Suprapubic skin (tissue), 4 donors: ENCODE measurements around the gene FRMD4A. TPM values are rescaled to one million over a fixed set of nuclear protein-coding genes. Genes with fewer than 3 reads are reported as not detected.

ENCODE experiments used
- DNase-seq, 2 donors: peaks; one replicate each; pipeline ENCODE4 v3.0.0-alpha.2; 2019; ENCODE audit warnings: low spot score in 2 of 2
- H3K27ac ChIP-seq: fragments of 200-600 bp; sonication (generic); one replicate; pipeline ENCODE4 v1.5.1; 2019
- H3K27me3 ChIP-seq: fragments of 200-600 bp; sonication (generic); one replicate; pipeline ENCODE4 v1.5.1; 2019
- H3K36me3 ChIP-seq: fragments of 200-600 bp; sonication (generic); one replicate; pipeline ENCODE4 v1.5.1; 2019
- H3K4me1 ChIP-seq: fragments of 200-600 bp; sonication (generic); one replicate; pipeline ENCODE4 v1.5.1; 2019
- H3K4me3 ChIP-seq: fragments of 200-600 bp; sonication (generic); one replicate; pipeline ENCODE4 v1.5.1; 2019; ENCODE audit warnings: mild to moderate bottlenecking
- H3K9me3 ChIP-seq: fragments of 200-600 bp; sonication (generic); one replicate; pipeline ENCODE4 v1.5.1; 2019
- EP300 ChIP-seq: sonication (generic); formaldehyde crosslinking; IDR thresholded peaks from one replicate; pipeline ENCODE4 v1.6.1; 2017; ENCODE audit warnings: antibody characterized with exemption
- POLR2A ChIP-seq, 2 donors: fragments of 450-650 bp; IDR thresholded peaks; one replicate each; pipeline ENCODE4 v1.6.1; 2017; ENCODE audit warnings: antibody characterized with exemption in 2 of 2, mild to moderate bottlenecking in 2 of 2, moderate library complexity in 2 of 2
- POLR2AphosphoS5 ChIP-seq, 3 donors: sonication (generic); formaldehyde crosslinking; IDR thresholded peaks; one replicate each; pipeline ENCODE4 v1.6.1; 2017; ENCODE audit warnings: antibody characterized with exemption in 3 of 3
- WGBS: methylation state at CpG from one replicate; pipeline ENCODE4 v1.1.5; 2018; 5-methylcytosine and 5-hydroxymethylcytosine counted together
- total RNA-seq, 4 donors: library from RNA; depleted of rRNA; stranded (reverse); fragments of >200 nt; gene quantifications; one replicate each; pipeline ENCODE4 v1.1.0, GENCODE V29; 2016
- TF ChIP-seq, protein P1 (sequence below), 2 donors: fragments of 200-600 bp in 1 of 2; fragments of 450-650 bp in 1 of 2; sonication (generic) in 1 of 2; IDR thresholded peaks; one replicate each; pipeline ENCODE4 v1.5.1; 2016 to 2019; ENCODE audit warnings: antibody characterized with exemption in 2 of 2, mild to moderate bottlenecking in 1 of 2, moderate library complexity in 1 of 2

The FRMD4A gene
- total RNA-seq, 4 donors from 2014 or later, result 27.4 to 86.3 (median 58.0) TPM

DNA sequence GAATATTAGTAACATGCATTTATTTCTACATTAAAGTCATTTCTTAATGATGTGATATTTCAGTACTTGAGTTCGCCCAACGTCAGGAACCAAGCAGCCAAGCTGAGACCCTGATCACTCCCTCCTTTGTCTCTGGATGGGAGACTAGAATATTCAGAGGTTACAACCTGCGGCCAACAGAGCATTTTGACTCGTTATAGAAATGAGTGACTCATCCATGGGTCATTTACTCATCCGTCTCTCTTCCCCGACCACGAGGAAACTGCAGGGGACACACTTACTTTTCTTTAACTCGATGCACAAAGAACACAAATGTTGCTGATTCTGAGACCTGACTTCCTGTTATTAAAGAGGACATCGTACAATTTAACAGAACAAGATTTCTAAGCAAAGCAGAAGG, 343.3 kb downstream of the FRMD4A start:
- no peak overlapping the region for H3K27ac ChIP-seq
- DNase-seq, result no peak
- H3K4me3 ChIP-seq, result no peak overlapping the region
- no peaks in the 10 kb centered on the region for H3K36me3 ChIP-seq
- H3K9me3 ChIP-seq, result no peaks in the 10 kb centered on the region
- TF ChIP-seq POLR2A (IDR thresholded peaks at IDR 0.05), result no peak
- TF ChIP-seq, protein P1, sequence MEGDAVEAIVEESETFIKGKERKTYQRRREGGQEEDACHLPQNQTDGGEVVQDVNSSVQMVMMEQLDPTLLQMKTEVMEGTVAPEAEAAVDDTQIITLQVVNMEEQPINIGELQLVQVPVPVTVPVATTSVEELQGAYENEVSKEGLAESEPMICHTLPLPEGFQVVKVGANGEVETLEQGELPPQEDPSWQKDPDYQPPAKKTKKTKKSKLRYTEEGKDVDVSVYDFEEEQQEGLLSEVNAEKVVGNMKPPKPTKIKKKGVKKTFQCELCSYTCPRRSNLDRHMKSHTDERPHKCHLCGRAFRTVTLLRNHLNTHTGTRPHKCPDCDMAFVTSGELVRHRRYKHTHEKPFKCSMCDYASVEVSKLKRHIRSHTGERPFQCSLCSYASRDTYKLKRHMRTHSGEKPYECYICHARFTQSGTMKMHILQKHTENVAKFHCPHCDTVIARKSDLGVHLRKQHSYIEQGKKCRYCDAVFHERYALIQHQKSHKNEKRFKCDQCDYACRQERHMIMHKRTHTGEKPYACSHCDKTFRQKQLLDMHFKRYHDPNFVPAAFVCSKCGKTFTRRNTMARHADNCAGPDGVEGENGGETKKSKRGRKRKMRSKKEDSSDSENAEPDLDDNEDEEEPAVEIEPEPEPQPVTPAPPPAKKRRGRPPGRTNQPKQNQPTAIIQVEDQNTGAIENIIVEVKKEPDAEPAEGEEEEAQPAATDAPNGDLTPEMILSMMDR (IDR thresholded peaks at IDR 0.05), result no peak
- TF ChIP-seq EP300, result no peak
- no peak for TF ChIP-seq POLR2AphosphoS5 (IDR thresholded peaks at IDR 0.05)
- 43% methylated on average over 9 of the region's 9 CpGs for WGBS
- no peaks in the 10 kb centered on the region for H3K27me3 ChIP-seq
- peaks cover 26% of the 10 kb centered on the region for H3K4me1 ChIP-seq

GRCh38 chr10:13984647-13985155, 346.0 kb downstream of the FRMD4A start:
- DNase-seq, result no peak
- H3K9me3 ChIP-seq, result no peaks in the 10 kb centered on the region
- no peak overlapping the region for H3K27ac ChIP-seq
- TF ChIP-seq POLR2A (IDR thresholded peaks at IDR 0.05), result no peak
- no peak for TF ChIP-seq POLR2AphosphoS5 (IDR thresholded peaks at IDR 0.05)
- TF ChIP-seq, protein P1 (IDR thresholded peaks at IDR 0.05), result no peak
- no peak for TF ChIP-seq EP300
- no peaks in the 10 kb centered on the region for H3K27me3 ChIP-seq
- H3K4me3 ChIP-seq, result no peak overlapping the region
- H3K36me3 ChIP-seq, result no peaks in the 10 kb centered on the region
- WGBS, result 81% methylated on average over 7 of the region's 7 CpGs
- H3K4me1 ChIP-seq, result peaks cover 4% of the 10 kb centered on the region

DNA sequence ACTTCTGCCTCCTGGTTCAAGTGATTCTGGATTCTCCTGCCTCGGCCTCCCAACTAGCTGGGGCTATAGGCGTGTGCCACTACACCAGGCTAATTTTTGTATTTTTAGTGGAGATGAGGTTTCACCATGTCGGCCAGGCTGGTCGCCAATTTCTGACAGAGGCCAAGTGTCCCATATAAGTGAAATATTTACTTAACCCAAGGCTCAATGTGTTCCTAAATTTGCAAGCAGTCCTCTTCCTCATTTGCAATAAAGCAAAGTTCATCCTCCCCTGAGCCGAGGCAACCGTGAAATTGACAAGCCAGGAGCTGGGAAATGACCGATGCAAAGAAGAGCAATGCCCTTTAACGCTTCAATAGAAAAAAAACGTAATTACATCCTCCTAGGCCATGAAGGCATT, 347.7 kb downstream of the FRMD4A start:
- H3K27ac ChIP-seq, result no peak overlapping the region
- no peaks in the 10 kb centered on the region for H3K27me3 ChIP-seq
- H3K4me1 ChIP-seq, result no peaks in the 10 kb centered on the region
- no peak overlapping the region for H3K4me3 ChIP-seq
- DNase-seq, result no peak
- H3K36me3 ChIP-seq, result no peaks in the 10 kb centered on the region
- no peaks in the 10 kb centered on the region for H3K9me3 ChIP-seq
- TF ChIP-seq EP300 (no peak), POLR2AphosphoS5 (IDR thresholded peaks at IDR 0.05) (no peak), POLR2A (IDR thresholded peaks at IDR 0.05) (no peak)
- TF ChIP-seq, protein P1 (IDR thresholded peaks at IDR 0.05), result no peak
- 85% methylated on average over 9 of the region's 9 CpGs for WGBS

GRCh38 chr10:13978533-13979115, 352.1 kb downstream of the FRMD4A start:
- H3K4me1 ChIP-seq, result no peaks in the 10 kb centered on the region
- no peaks in the 10 kb centered on the region for H3K27me3 ChIP-seq
- H3K4me3 ChIP-seq, result no peak overlapping the region
- H3K27ac ChIP-seq, result no peak overlapping the region
- no peaks in the 10 kb centered on the region for H3K36me3 ChIP-seq
- H3K9me3 ChIP-seq, result no peaks in the 10 kb centered on the region
- DNase-seq, result no peak
- TF ChIP-seq POLR2AphosphoS5 (IDR thresholded peaks at IDR 0.05), result no peak
- TF ChIP-seq, protein P1 (IDR thresholded peaks at IDR 0.05), result no peak
- no peak for TF ChIP-seq POLR2A (IDR thresholded peaks at IDR 0.05)
- no peak for TF ChIP-seq EP300
- 70% methylated on average over 4 of the region's 4 CpGs for WGBS

DNA sequence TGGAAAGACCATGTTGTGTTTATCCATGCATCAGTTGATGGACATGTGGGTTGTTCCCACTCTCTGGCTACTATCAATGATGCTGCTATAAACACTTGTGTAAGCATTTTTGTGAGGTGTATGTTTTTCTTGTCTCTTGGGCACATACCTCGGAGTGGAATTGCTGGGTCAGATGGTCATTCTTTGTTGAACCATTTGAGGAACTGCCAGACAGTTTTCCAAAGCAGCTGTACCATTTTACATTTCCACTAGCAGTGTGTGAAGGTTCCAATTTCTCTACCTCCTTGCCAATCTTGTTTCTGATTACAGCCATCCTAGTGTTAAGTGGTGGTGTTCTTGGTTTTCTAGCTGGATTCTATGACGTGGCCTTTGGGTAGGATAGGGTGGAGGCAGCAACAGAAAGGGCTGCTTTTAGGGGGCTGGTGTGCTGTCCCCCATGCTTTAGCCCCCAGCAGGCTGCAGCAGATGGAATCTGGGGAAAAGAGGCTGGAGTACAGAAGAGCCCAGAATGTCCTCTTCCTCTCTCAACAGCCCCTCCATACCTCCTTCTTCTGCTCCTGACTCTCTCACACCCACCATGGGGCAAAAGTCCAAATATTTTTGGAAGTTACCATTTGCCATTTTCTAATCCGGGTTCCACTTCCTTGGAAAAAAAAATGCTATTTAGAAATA, 352.7 kb downstream of the FRMD4A start:
- Histone ChIP-seq H3K9me3 (no peaks in the 10 kb centered on the region), H3K27ac (no peak overlapping the region), H3K27me3 (no peaks in the 10 kb centered on the region), H3K4me3 (no peak overlapping the region), H3K4me1 (no peaks in the 10 kb centered on the region), H3K36me3 (no peaks in the 10 kb centered on the region)
- 85% methylated on average over 3 of the region's 3 CpGs for WGBS
- no peak for DNase-seq
- TF ChIP-seq POLR2AphosphoS5 (IDR thresholded peaks at IDR 0.05) (no peak), POLR2A (IDR thresholded peaks at IDR 0.05) (no peak), EP300 (no peak)
- TF ChIP-seq, protein P1 (IDR thresholded peaks at IDR 0.05), result no peak
